Epithelial cell of esophagus (primary cell): ENCODE results near the gene NEK7.

Experiments
- DNase-seq: peaks from one replicate; pipeline ENCODE4 v3.0.0; 2010; ENCODE audit warnings: low read depth
- H3K4me3 ChIP-seq: 2 replicates; pipeline ENCODE4 v1.5.1; 2011; ENCODE audit warnings: mild to moderate bottlenecking, low read length, control low read depth
- CTCF ChIP-seq: IDR thresholded peaks from 2 replicates; pipeline ENCODE4 v1.5.1; 2011; ENCODE audit warnings: low read depth, mild to moderate bottlenecking, low read length, control low read depth, inconsistent platforms; ENCODE audit not compliant: insufficient read depth; ENCODE audit errors: missing control alignments

The NEK7 gene

GRCh38 chr1:198246337-198246736, 89.5 kb downstream of the NEK7 start:
- TF ChIP-seq CTCF, result no peak
- H3K4me3 ChIP-seq, result no peak overlapping the region
- no peak for DNase-seq

GRCh38 chr1:198253259-198253658, 96.5 kb downstream of the NEK7 start:
- no peak for TF ChIP-seq CTCF
- DNase-seq, result no peak
- H3K4me3 ChIP-seq, result no peak overlapping the region

GRCh38 chr1:198253668-198254067, 96.9 kb downstream of the NEK7 start:
- TF ChIP-seq CTCF, result no peak
- peak; percentile 78 for DNase-seq
- H3K4me3 ChIP-seq, result no peak overlapping the region

GRCh38 chr1:198254521-198254920, 97.7 kb downstream of the NEK7 start:
- no peak for DNase-seq
- TF ChIP-seq CTCF, result no peak

GRCh38 chr1:198254948-198255347, 98.2 kb downstream of the NEK7 start:
- TF ChIP-seq CTCF, result no peak
- no peak overlapping the region for H3K4me3 ChIP-seq
- DNase-seq, result no peak

More at GRCh38 chr1:198254521-198254920, 97.7 kb downstream of the NEK7 start:
- H3K4me3 ChIP-seq, result no peak overlapping the region

GRCh38 chr1:198255784-198256183, 99.0 kb downstream of the NEK7 start:
- H3K4me3 ChIP-seq, result no peak overlapping the region
- no peak for DNase-seq
- TF ChIP-seq CTCF, result no peak

GRCh38 chr1:198258491-198258890, 101.7 kb downstream of the NEK7 start:
- no peak for TF ChIP-seq CTCF
- no peak overlapping the region for H3K4me3 ChIP-seq
- peak; percentile 70 for DNase-seq
